Tibial nerve (tissue), 4 donors: ENCODE data around the gene CLN3. TPM values are rescaled to one million over a fixed set of nuclear protein-coding genes. Genes with fewer than 3 reads are reported as not detected.

Source experiments
- DNase-seq, 2 donors: peaks; one replicate each; pipeline ENCODE4 v3.0.0-alpha.2; 2019; ENCODE audit warnings: low spot score in 2 of 2
- H3K27ac ChIP-seq, 4 donors: fragments of 200-600 bp; sonication (generic) in 3 of 4; one replicate each; pipeline ENCODE4 v1.5.1; 2017 to 2019; ENCODE audit warnings: mild to moderate bottlenecking in 1 of 4
- H3K27me3 ChIP-seq, 2 donors: fragments of 200-600 bp; sonication (generic) in 1 of 2; one replicate each; pipeline versions ENCODE4 v1.5.1 to v1.6.0; 2017 to 2019
- H3K36me3 ChIP-seq, 3 donors: fragments of 200-600 bp; sonication (generic); one replicate each; pipeline ENCODE4 v1.5.1; 2018 to 2019
- H3K4me1 ChIP-seq, 4 donors: fragments of 200-600 bp; sonication (generic) in 3 of 4; one replicate each; pipeline ENCODE4 v1.5.1; 2017 to 2019
- H3K4me3 ChIP-seq, 4 donors: fragments of 200-600 bp; sonication (generic) in 3 of 4; one replicate each; pipeline ENCODE4 v1.5.1; 2017 to 2019; ENCODE audit warnings: mild to moderate bottlenecking in 1 of 4, moderate library complexity in 1 of 4
- H3K9me3 ChIP-seq, 4 donors: fragments of 200-600 bp; sonication (generic) in 3 of 4; one replicate each; pipeline ENCODE4 v1.5.1; 2017 to 2019
- EP300 ChIP-seq, 2 donors: sonication (generic); formaldehyde crosslinking; IDR thresholded peaks; one replicate each; pipeline ENCODE4 v1.6.1; 2017; ENCODE audit warnings: antibody characterized with exemption in 2 of 2, mild to moderate bottlenecking in 1 of 2
- POLR2A ChIP-seq, 2 donors: fragments of 450-650 bp; IDR thresholded peaks; one replicate each; pipeline ENCODE4 v1.6.1; 2017; ENCODE audit warnings: antibody characterized with exemption in 2 of 2, mild to moderate bottlenecking in 2 of 2, moderate library complexity in 2 of 2
- WGBS, 2 donors: methylation state at CpG; one replicate each; pipeline ENCODE4 v1.1.5; 2018; 5-methylcytosine and 5-hydroxymethylcytosine counted together
- total RNA-seq, 4 donors: library from RNA; depleted of rRNA; stranded (reverse); fragments of >200 nt; gene quantifications; one replicate each; pipeline ENCODE4 v1.1.0, GENCODE V29; 2016
- TF ChIP-seq, protein P1 (sequence below), 5 experiments: fragments of 200-600 bp in 3 of 5; fragments of 450-650 bp in 2 of 5; sonication (generic) in 3 of 5; IDR thresholded peaks; one replicate each; pipeline ENCODE4 v1.5.1; 2016 to 2019; ENCODE audit warnings: antibody characterized with exemption in 5 of 5, mild to moderate bottlenecking in 3 of 5, moderate library complexity in 2 of 5

Gene CLN3
- total RNA-seq, 4 donors from 2014 or later, result 25.8 to 45.1 (median 29.7) TPM

- Histone ChIP-seq H3K9me3 (peaks cover 0 to 4% (median 0%) of the 10 kb centered on the region in 4 donors), H3K27me3 (no peaks in the 10 kb centered on the region), H3K27ac (peak overlapping the region in 3 of 4 donors; percentile 87 to 96 (median 93)), H3K4me1 (peaks cover 0 to 60% (median 9%) of the 10 kb centered on the region in 4 donors), H3K4me3 (peak overlapping the region; percentile 40 to 60 (median 46)), H3K36me3 (peaks cover 0 to 13% (median 0%) of the 10 kb centered on the region in 3 donors)
- no peak for DNase-seq
- TF ChIP-seq EP300 (IDR thresholded peaks at IDR 0.05), result no peak
- TF ChIP-seq, protein P1, sequence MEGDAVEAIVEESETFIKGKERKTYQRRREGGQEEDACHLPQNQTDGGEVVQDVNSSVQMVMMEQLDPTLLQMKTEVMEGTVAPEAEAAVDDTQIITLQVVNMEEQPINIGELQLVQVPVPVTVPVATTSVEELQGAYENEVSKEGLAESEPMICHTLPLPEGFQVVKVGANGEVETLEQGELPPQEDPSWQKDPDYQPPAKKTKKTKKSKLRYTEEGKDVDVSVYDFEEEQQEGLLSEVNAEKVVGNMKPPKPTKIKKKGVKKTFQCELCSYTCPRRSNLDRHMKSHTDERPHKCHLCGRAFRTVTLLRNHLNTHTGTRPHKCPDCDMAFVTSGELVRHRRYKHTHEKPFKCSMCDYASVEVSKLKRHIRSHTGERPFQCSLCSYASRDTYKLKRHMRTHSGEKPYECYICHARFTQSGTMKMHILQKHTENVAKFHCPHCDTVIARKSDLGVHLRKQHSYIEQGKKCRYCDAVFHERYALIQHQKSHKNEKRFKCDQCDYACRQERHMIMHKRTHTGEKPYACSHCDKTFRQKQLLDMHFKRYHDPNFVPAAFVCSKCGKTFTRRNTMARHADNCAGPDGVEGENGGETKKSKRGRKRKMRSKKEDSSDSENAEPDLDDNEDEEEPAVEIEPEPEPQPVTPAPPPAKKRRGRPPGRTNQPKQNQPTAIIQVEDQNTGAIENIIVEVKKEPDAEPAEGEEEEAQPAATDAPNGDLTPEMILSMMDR (IDR thresholded peaks at IDR 0.05), result no peak
- no peak for TF ChIP-seq POLR2A (IDR thresholded peaks at IDR 0.05)
- 51 to 56% methylated on average over 6 of the region's 6 CpGs for WGBS, 2 donors
Observed at GRCh38 chr16:28537076-28537475, 45.2 kb upstream of the CLN3 start.

GRCh38 chr16:28534542-28535373 lies 42.9 kb upstream of the CLN3 start:
- TF ChIP-seq, protein P1 (IDR thresholded peaks at IDR 0.05), result no peak
- TF ChIP-seq EP300 (IDR thresholded peaks at IDR 0.05), result peak; percentile 52 to 95
- H3K9me3 ChIP-seq, result peaks cover 0 to 4% (median 0%) of the 10 kb centered on the region in 4 donors
- WGBS, 2 donors, result 65 to 66% methylated on average over 5 of the region's 5 CpGs
- peak; percentile 70 to 92 for DNase-seq
- H3K36me3 ChIP-seq, result peaks cover 0 to 13% (median 0%) of the 10 kb centered on the region in 3 donors
- no peak overlapping the region for H3K4me3 ChIP-seq
- H3K27ac ChIP-seq, result peak overlapping the region in 3 of 4 donors; percentile 56 to 89 (median 86)
- H3K4me1 ChIP-seq, result peaks cover 0 to 61% (median 8%) of the 10 kb centered on the region in 4 donors
- H3K27me3 ChIP-seq, result no peaks in the 10 kb centered on the region

DNA sequence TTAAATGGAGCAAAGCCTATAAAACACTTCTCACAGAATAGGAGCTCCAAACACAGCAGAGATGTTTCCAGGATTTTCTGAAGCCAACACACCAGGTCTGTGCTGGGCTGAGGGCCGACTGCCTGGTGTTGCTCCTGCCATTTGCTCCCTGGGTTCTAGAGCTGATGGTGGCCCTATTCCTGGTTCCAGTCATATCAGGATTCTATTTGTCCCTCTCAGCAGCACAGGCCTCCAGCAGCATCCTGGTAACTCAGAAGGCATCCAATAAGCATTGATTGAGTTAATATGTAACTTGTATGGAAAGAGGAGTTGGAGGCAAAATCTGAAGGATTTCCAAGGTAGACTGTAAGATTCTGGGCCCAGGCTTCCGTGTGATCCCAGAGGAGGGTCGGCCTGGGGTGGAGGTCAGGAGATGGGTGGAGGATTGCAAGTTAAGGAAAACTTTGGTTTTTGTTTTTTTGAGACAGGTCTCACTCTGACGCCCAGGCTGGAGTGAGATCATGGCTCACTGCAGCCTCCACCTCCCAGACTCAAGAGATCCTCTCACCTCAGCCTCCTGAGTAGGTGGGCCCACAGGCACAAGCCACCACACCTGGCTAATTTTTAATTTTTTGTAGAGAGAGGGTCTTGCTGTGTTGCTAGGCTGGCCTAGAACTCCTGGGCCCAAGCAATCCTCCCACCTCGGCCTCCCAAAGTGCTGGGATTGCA lies 41.2 kb upstream of the CLN3 start:
- Histone ChIP-seq H3K27me3 (no peaks in the 10 kb centered on the region), H3K4me3 (no peak overlapping the region), H3K4me1 (peaks cover 0 to 56% (median 4%) of the 10 kb centered on the region in 4 donors), H3K27ac (peak overlapping the region; percentile 56 to 89 (median 77)), H3K36me3 (peaks cover 0 to 13% (median 0%) of the 10 kb centered on the region in 3 donors), H3K9me3 (peaks cover 0 to 4% (median 0%) of the 10 kb centered on the region in 4 donors)
- TF ChIP-seq EP300 (IDR thresholded peaks at IDR 0.05), result no peak
- TF ChIP-seq, protein P1 (IDR thresholded peaks at IDR 0.05), result no peak
- TF ChIP-seq POLR2A (IDR thresholded peaks at IDR 0.05), result no peak
- no peak for DNase-seq
- 73 to 79% methylated on average over 5 of the region's 5 CpGs for WGBS, 2 donors

GRCh38 chr16:28531777-28532744 lies 40.2 kb upstream of the CLN3 start:
- Histone ChIP-seq H3K27me3 (no peaks in the 10 kb centered on the region), H3K4me1 (peaks cover 0 to 46% (median 4%) of the 10 kb centered on the region in 4 donors), H3K4me3 (no peak overlapping the region), H3K27ac (peak overlapping the region; percentile 68 to 89 (median 78)), H3K9me3 (peaks cover 0 to 4% (median 0%) of the 10 kb centered on the region in 4 donors), H3K36me3 (peaks cover 0 to 13% (median 0%) of the 10 kb centered on the region in 3 donors)
- 51 to 56% methylated on average over 9 of the region's 9 CpGs for WGBS, 2 donors
- TF ChIP-seq, protein P1 (IDR thresholded peaks at IDR 0.05), result no peak
- TF ChIP-seq POLR2A (IDR thresholded peaks at IDR 0.05) (peak in 1 of 2 donors; percentile 58), EP300 (IDR thresholded peaks at IDR 0.05) (peak; percentile 46 to 79)
- DNase-seq, result peak; percentile 83 to 87
